ENCODE data around the gene TCAF1.

- TF ChIP-seq CTCF (IDR thresholded peaks at IDR 0.05) (no peak), POLR2A (IDR thresholded peaks at IDR 0.05) (no peak)
Observed at GRCh38 chr7:143909863-143910262, 7.9 kb upstream of the TCAF1 start.
